ENCODE results near the gene GRPEL2.

DNA sequence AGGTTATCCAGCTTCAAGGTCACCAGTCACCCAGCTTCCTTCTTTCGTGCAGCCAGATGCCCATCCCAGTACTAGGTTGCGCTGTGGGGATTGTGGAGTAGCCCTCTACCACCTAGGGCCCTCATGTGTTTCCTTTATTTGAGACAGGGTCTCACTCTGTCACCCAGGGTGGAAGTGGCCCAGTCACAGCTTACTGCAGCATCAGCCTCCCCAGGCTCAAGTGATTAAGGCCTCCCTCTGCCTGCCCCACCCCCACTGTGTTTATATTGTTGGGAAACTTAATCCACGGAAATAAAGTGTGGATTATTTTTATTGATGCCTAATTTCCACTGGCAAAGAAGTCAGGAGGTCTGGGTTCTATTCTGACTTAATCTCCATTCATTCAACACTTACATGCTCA lies 29.5 kb downstream of the GRPEL2 start:
- TF ChIP-seq, protein P1, sequence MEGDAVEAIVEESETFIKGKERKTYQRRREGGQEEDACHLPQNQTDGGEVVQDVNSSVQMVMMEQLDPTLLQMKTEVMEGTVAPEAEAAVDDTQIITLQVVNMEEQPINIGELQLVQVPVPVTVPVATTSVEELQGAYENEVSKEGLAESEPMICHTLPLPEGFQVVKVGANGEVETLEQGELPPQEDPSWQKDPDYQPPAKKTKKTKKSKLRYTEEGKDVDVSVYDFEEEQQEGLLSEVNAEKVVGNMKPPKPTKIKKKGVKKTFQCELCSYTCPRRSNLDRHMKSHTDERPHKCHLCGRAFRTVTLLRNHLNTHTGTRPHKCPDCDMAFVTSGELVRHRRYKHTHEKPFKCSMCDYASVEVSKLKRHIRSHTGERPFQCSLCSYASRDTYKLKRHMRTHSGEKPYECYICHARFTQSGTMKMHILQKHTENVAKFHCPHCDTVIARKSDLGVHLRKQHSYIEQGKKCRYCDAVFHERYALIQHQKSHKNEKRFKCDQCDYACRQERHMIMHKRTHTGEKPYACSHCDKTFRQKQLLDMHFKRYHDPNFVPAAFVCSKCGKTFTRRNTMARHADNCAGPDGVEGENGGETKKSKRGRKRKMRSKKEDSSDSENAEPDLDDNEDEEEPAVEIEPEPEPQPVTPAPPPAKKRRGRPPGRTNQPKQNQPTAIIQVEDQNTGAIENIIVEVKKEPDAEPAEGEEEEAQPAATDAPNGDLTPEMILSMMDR (IDR thresholded peaks at IDR 0.05) = no peak
- no peak for TF ChIP-seq POLR2A (IDR thresholded peaks at IDR 0.05)
- TF ChIP-seq EP300 (IDR thresholded peaks at IDR 0.05; ENCODE audit: low read depth) = no peak
